Chondrocyte (in vitro differentiated cells): Measurements from ENCODE around the gene DHX57. TPM values are rescaled to one million over a fixed set of nuclear protein-coding genes. Genes with fewer than 3 reads are reported as not detected.
"Not testable (repeated sequence)": the region's sequence is repeated elsewhere in the genome, so short reads cannot be mapped to it uniquely, and the experiment has no call there.

Source experiments
- DNase-seq: peaks from one replicate; pipeline ENCODE4 v3.0.0; 2021; ENCODE audit warnings: mixed read lengths, low spot score
- H3K27ac Mint-ChIP-seq: one replicate; pipeline ENCODE4 v1.8.0; 2021; ENCODE audit warnings: mild to moderate bottlenecking, moderate library complexity, mixed read lengths; ENCODE audit not compliant: unreplicated experiment
- H3K27me3 Mint-ChIP-seq: 2 replicates; pipeline ENCODE4 v1.8.0; 2021; ENCODE audit warnings: low read depth, mixed read lengths
- H3K36me3 Mint-ChIP-seq: 2 replicates; pipeline ENCODE4 v1.8.0; 2021; ENCODE audit warnings: low read depth, mixed read lengths
- H3K4me1 Mint-ChIP-seq: 2 replicates; pipeline ENCODE4 v1.8.0; 2021; ENCODE audit warnings: low read depth, mild to moderate bottlenecking, mixed read lengths
- H3K4me3 Mint-ChIP-seq: one replicate; pipeline ENCODE4 v1.8.0; 2021; ENCODE audit warnings: mild to moderate bottlenecking, moderate library complexity, mixed read lengths; ENCODE audit not compliant: unreplicated experiment
- H3K9me3 Mint-ChIP-seq: 2 replicates; pipeline ENCODE4 v1.8.0; 2021; ENCODE audit warnings: low read depth, mixed read lengths
- CTCF ChIP-seq: fragments of 200-600 bp; sonication (generic); IDR thresholded peaks from 2 replicates; pipeline ENCODE4 v1.5.0; 2021; ENCODE audit warnings: antibody characterized with exemption, mild to moderate bottlenecking, moderate library complexity
- total RNA-seq: library from RNA; stranded (reverse); gene quantifications from 3 replicates; pipeline ENCODE4 v1.2.1, GENCODE V29; 2021

Gene DHX57
- total RNA-seq, 1 donor from 2014 or later: 18.2 TPM

GRCh38 chr2:38830526-38831159, 45.1 kb downstream of the DHX57 start:
- Mint-ChIP-seq H3K27me3 (no peaks in the 10 kb centered on the region), H3K4me1 (peaks cover 9% of the 10 kb centered on the region), H3K4me3 (no peak overlapping the region), H3K36me3 (peaks cover 12% of the 10 kb centered on the region), H3K9me3 (no peaks in the 10 kb centered on the region), H3K27ac (no peak overlapping the region)
- TF ChIP-seq CTCF: no peak
- DNase-seq: no peak

DNA sequence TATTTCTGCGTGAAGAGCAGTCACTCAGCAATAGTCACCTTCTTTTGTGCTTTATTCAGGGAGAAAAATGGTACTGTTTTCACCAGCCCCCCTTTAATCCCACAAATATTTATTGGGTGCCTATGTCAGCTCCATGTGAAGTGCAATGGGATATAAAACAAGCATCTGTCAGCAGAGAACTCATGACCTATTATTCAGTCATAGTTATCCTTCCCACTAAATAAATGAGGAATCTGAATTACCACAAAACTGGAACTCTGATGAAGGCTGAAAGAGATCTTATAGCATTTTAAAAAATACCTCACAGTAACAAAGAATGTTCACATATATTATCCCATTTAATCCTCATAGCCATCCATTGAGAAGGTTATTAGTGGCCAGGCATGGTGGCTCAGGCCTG, 45.8 kb downstream of the DHX57 start:
- H3K4me3 Mint-ChIP-seq: no peak overlapping the region
- no peak for DNase-seq
- no peaks in the 10 kb centered on the region for H3K9me3 Mint-ChIP-seq
- no peak overlapping the region for H3K27ac Mint-ChIP-seq
- H3K36me3 Mint-ChIP-seq: peaks cover 11% of the 10 kb centered on the region
- peaks cover 9% of the 10 kb centered on the region for H3K4me1 Mint-ChIP-seq
- H3K27me3 Mint-ChIP-seq: no peaks in the 10 kb centered on the region
- no peak for TF ChIP-seq CTCF

DNA sequence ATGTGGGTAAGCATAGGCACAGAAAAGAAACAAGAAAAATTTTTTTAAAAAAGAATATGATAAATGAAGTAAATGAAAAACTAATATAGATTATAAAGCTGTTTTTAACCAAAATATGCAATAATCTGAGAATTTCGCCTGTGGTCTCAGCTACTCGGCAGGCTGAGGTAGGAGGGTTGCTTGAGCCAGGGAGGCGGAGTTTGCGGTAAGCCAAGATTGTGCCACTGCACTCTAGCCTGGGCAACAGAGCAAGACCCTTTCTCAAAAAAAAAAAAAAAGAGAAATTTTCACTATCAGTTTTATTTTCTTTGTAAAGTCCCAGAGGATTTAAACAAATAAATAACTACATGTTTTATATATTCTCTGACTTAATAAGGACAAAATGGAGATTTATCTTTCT, 47.3 kb downstream of the DHX57 start:
- no peak overlapping the region for H3K4me3 Mint-ChIP-seq
- peak overlapping the region; percentile 93 for H3K27ac Mint-ChIP-seq
- peaks cover 12% of the 10 kb centered on the region for H3K4me1 Mint-ChIP-seq
- no peaks in the 10 kb centered on the region for H3K27me3 Mint-ChIP-seq
- DNase-seq: no peak
- no peak for TF ChIP-seq CTCF
- H3K36me3 Mint-ChIP-seq: peaks cover 10% of the 10 kb centered on the region
- no peaks in the 10 kb centered on the region for H3K9me3 Mint-ChIP-seq

GRCh38 chr2:38827539-38828145, 48.1 kb downstream of the DHX57 start:
- Mint-ChIP-seq H3K4me1 (peaks cover 14% of the 10 kb centered on the region), H3K4me3 (peak overlapping the region; percentile 50), H3K27ac (peak overlapping the region; percentile 93), H3K36me3 (peaks cover 14% of the 10 kb centered on the region)
- H3K9me3 Mint-ChIP-seq, H3K27me3 Mint-ChIP-seq, DNase-seq: not testable (repeated sequence)

- Mint-ChIP-seq H3K4me3 (no peak overlapping the region), H3K27ac (no peak overlapping the region), H3K9me3 (no peaks in the 10 kb centered on the region), H3K36me3 (peaks cover 19% of the 10 kb centered on the region), H3K27me3 (no peaks in the 10 kb centered on the region), H3K4me1 (peaks cover 14% of the 10 kb centered on the region)
- no peak for DNase-seq
- no peak for TF ChIP-seq CTCF
Observed at GRCh38 chr2:38825956-38826355, 49.8 kb downstream of the DHX57 start.

GRCh38 chr2:38824906-38825305, 50.8 kb downstream of the DHX57 start:
- no peaks in the 10 kb centered on the region for H3K9me3 Mint-ChIP-seq
- DNase-seq: no peak
- H3K27ac Mint-ChIP-seq: no peak overlapping the region
- peaks cover 14% of the 10 kb centered on the region for H3K4me1 Mint-ChIP-seq
- no peak for TF ChIP-seq CTCF
- H3K27me3 Mint-ChIP-seq: no peaks in the 10 kb centered on the region
- H3K36me3 Mint-ChIP-seq: peaks cover 21% of the 10 kb centered on the region
- no peak overlapping the region for H3K4me3 Mint-ChIP-seq
